Breast epithelium (tissue), 4 donors: Measurements from ENCODE around the gene LRP2. TPM values are rescaled to one million over a fixed set of nuclear protein-coding genes. Genes with fewer than 3 reads are reported as not detected.

ENCODE experiments used
- DNase-seq, 2 donors: peaks; one replicate each; pipeline ENCODE4 v3.0.0-alpha.2; 2019; ENCODE audit warnings: low spot score in 2 of 2
- H3K27ac ChIP-seq, 2 donors: fragments of 200-600 bp; sonication (generic) in 1 of 2; one replicate each; pipeline ENCODE4 v1.5.1; 2016 to 2019; ENCODE audit warnings: mild to moderate bottlenecking in 1 of 2
- H3K27me3 ChIP-seq, 2 donors: fragments of 200-600 bp; sonication (generic) in 1 of 2; one replicate each; pipeline versions ENCODE4 v1.5.1 to v1.6.0; 2017 to 2019; ENCODE audit warnings: control low read depth in 1 of 2, mild to moderate bottlenecking in 1 of 2
- H3K36me3 ChIP-seq: fragments of 200-600 bp; one replicate; pipeline ENCODE4 v1.5.1; 2019
- H3K4me1 ChIP-seq, 2 donors: fragments of 200-600 bp; sonication (generic); one replicate each; pipeline ENCODE4 v1.5.1; 2016 to 2019; ENCODE audit warnings: control low read depth in 1 of 2
- H3K4me3 ChIP-seq, 3 donors: fragments of 200-600 bp; sonication (generic); 1 replicate in 2 of 3; 2 replicates in 1 of 3; pipeline ENCODE4 v1.5.1; 2016 to 2019; ENCODE audit warnings: mild to moderate bottlenecking in 3 of 3, moderate library complexity in 2 of 3
- H3K9me3 ChIP-seq, 2 donors: fragments of 200-600 bp; sonication (generic) in 1 of 2; one replicate each; pipeline ENCODE4 v1.5.1; 2016 to 2019; ENCODE audit warnings: control low read depth in 1 of 2
- POLR2A ChIP-seq: fragments of 450-650 bp; IDR thresholded peaks from one replicate; pipeline ENCODE4 v1.6.1; 2016; ENCODE audit warnings: antibody characterized with exemption, mild to moderate bottlenecking, moderate library complexity
- POLR2AphosphoS5 ChIP-seq, 3 donors: sonication (generic); formaldehyde crosslinking; IDR thresholded peaks; one replicate each; pipeline ENCODE4 v1.6.1; 2017; ENCODE audit warnings: antibody characterized with exemption in 3 of 3
- intact Hi-C: fragments of 100-400 bp; cut with DNase I; formaldehyde crosslinking; loops from one replicate; pipeline ENCODE4 v1.15.1; 2023; ENCODE audit warnings: low total_unique reads
- total RNA-seq, 3 donors: library from RNA; depleted of rRNA; stranded (reverse); fragments of >200 nt; gene quantifications; one replicate each; pipeline ENCODE4 v1.1.0, GENCODE V29; 2016
- TF ChIP-seq, protein P1 (sequence below), 3 donors: fragments of 450-650 bp; IDR thresholded peaks; one replicate each; pipeline ENCODE4 v1.5.1; 2016 to 2017; ENCODE audit warnings: antibody characterized with exemption in 3 of 3, mild to moderate bottlenecking in 3 of 3, moderate library complexity in 3 of 3

Gene LRP2
- total RNA-seq, 3 donors from 2014 or later: under 0.01 to 60.4 (median 19.7) TPM

DNA sequence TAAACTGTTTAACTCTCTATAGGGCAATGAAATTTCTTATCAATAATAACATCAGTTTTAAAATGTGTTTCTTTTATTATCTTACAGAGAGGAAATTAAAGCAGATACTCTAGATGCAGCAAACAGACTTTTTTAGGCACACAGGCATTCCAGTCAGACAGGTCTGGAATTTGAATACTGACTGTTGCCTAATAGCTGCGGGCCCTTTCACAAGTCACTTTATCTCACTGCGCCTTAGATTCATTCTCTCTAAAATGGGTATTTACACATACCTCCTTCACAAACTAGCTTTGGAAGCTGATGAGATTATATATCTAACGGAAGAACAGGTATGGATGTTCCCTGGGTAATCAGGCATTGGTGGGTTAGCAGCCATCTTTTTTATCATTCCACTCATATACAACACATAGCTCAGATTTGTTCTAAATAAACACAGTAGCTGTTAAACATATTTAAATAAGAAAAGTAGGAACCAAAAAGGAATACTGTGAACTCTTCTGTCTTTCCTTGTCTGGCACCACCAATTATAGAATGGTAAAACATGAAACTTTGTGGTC, 104.2 kb downstream of the LRP2 start:
- TF ChIP-seq, protein P1, sequence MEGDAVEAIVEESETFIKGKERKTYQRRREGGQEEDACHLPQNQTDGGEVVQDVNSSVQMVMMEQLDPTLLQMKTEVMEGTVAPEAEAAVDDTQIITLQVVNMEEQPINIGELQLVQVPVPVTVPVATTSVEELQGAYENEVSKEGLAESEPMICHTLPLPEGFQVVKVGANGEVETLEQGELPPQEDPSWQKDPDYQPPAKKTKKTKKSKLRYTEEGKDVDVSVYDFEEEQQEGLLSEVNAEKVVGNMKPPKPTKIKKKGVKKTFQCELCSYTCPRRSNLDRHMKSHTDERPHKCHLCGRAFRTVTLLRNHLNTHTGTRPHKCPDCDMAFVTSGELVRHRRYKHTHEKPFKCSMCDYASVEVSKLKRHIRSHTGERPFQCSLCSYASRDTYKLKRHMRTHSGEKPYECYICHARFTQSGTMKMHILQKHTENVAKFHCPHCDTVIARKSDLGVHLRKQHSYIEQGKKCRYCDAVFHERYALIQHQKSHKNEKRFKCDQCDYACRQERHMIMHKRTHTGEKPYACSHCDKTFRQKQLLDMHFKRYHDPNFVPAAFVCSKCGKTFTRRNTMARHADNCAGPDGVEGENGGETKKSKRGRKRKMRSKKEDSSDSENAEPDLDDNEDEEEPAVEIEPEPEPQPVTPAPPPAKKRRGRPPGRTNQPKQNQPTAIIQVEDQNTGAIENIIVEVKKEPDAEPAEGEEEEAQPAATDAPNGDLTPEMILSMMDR (IDR thresholded peaks at IDR 0.05): no peak
- TF ChIP-seq POLR2A (no peak), POLR2AphosphoS5 (IDR thresholded peaks at IDR 0.05) (no peak)
- Histone ChIP-seq H3K36me3 (no peaks in the 10 kb centered on the region), H3K4me3 (no peak overlapping the region), H3K27ac (no peak overlapping the region), H3K9me3 (no peaks in the 10 kb centered on the region), H3K27me3 (no peaks in the 10 kb centered on the region), H3K4me1 (no peaks in the 10 kb centered on the region)
- DNase-seq: no peak
- intact Hi-C loops: no loop called here

DNA sequence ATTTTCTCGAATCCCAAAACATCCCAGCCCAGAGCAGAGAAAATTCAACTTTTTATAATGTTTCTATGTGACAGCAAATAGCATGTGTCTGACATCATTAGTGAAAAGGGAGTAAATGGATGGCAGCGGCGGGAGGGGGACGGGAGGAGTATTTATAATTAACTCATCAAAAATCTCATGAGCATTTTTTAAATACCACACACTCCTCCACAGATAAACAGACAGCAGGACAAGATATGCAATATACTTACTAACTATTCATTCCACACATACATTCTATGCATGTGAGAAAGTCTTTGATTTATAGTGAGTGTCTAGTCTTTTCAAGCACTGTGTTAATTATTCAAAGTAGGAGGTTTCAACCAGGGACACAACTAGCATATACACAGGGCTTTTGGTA, 107.6 kb downstream of the LRP2 start:
- Histone ChIP-seq H3K27ac (no peak overlapping the region), H3K4me1 (no peaks in the 10 kb centered on the region), H3K9me3 (no peaks in the 10 kb centered on the region), H3K4me3 (no peak overlapping the region), H3K36me3 (no peaks in the 10 kb centered on the region), H3K27me3 (no peaks in the 10 kb centered on the region)
- TF ChIP-seq POLR2AphosphoS5 (IDR thresholded peaks at IDR 0.05) (no peak), POLR2A (no peak)
- TF ChIP-seq, protein P1 (IDR thresholded peaks at IDR 0.05): no peak
- intact Hi-C loops: no loop called here
- DNase-seq: no peak

DNA sequence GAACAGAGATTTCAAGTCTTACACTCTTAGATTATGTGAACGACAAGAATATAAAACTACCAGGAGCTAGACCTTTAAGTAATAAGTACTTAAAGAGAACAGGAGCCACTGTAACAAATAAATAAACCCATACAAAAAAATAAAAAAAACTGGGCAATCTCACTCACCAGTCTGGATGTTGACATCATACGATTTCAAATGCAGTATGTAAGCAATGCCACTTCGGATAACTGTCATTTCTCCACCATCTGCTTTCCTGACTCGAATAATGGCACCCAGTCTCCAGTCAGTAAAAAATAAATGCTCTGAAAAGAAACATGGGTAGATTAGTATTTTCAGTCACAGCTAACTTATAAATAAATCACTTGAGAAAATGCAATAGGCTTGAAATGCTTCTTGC, 115.1 kb downstream of the LRP2 start:
- TF ChIP-seq POLR2AphosphoS5 (IDR thresholded peaks at IDR 0.05) (no peak), POLR2A (no peak)
- TF ChIP-seq, protein P1 (IDR thresholded peaks at IDR 0.05): no peak
- Histone ChIP-seq H3K36me3 (no peaks in the 10 kb centered on the region), H3K9me3 (no peaks in the 10 kb centered on the region), H3K27me3 (no peaks in the 10 kb centered on the region), H3K4me1 (no peaks in the 10 kb centered on the region), H3K27ac (no peak overlapping the region), H3K4me3 (no peak overlapping the region)
- no peak for DNase-seq
- intact Hi-C loops: no loop called here

DNA sequence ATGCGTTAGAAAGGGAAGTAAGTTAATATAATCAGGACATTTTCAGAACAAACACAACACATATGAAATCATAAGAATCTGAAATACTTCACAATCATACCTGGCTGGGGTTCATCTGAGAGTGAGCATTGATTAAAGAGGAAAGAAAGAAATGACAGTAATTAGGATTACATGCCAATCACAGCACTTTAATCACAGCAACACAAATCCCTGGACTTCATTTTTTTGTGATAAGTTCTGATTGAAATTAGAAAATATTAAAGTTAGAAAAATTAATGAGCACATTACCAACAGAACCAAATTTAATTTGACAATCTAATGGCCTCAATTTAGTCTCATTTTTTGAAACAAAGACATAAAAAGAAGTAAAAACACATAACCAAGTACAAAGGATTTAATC, 121.9 kb downstream of the LRP2 start:
- DNase-seq: no peak
- H3K4me3 ChIP-seq: no peak overlapping the region
- no peak for TF ChIP-seq POLR2AphosphoS5 (IDR thresholded peaks at IDR 0.05)
- TF ChIP-seq, protein P1 (IDR thresholded peaks at IDR 0.05): no peak
- no peak for TF ChIP-seq POLR2A

DNA sequence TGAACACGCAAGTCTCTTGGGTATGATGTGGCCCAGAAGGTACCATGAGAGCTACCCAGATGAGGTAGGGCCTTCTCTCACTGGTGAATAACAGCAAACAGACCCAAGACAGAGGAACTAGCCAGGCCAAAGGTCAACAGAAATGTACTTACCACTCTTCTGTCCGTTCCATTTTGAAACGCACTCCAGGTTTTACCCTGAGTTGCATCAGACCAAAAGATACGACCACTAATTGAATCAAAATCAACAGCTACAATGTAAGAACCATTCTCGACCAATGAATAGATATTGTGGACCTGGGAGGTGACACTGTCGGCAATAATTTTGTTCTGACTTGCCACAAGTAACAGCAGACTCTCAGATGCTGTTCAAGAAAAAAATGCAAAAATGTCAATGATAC, 124.4 kb downstream of the LRP2 start:
- intact Hi-C loops: no loop called here
- Histone ChIP-seq H3K36me3 (no peaks in the 10 kb centered on the region), H3K27me3 (no peaks in the 10 kb centered on the region), H3K4me3 (no peak overlapping the region), H3K27ac (no peak overlapping the region), H3K4me1 (no peaks in the 10 kb centered on the region), H3K9me3 (no peaks in the 10 kb centered on the region)
- TF ChIP-seq POLR2A (no peak), POLR2AphosphoS5 (IDR thresholded peaks at IDR 0.05) (no peak)
- TF ChIP-seq, protein P1 (IDR thresholded peaks at IDR 0.05): no peak
- no peak for DNase-seq

More for the DNA sequence above, 121.9 kb downstream of the LRP2 start:
- Histone ChIP-seq H3K36me3 (no peaks in the 10 kb centered on the region), H3K9me3 (no peaks in the 10 kb centered on the region), H3K27me3 (no peaks in the 10 kb centered on the region), H3K27ac (no peak overlapping the region), H3K4me1 (no peaks in the 10 kb centered on the region)
- intact Hi-C loops: no loop called here
